Stimulated activated CD8-positive, alpha-beta memory T cell treated with anti-CD3 and anti-CD28 coated beads, Interleukin-7, amount 100 ng/mL, for 4 hours (primary cell): ENCODE data around the gene PUS3.

Source experiments
- DNase-seq, 2 donors: peaks; one replicate each; pipeline ENCODE4 v3.0.0-alpha.2; 2020; ENCODE audit warnings: low read depth in 2 of 2

PUS3 gene, protein sequence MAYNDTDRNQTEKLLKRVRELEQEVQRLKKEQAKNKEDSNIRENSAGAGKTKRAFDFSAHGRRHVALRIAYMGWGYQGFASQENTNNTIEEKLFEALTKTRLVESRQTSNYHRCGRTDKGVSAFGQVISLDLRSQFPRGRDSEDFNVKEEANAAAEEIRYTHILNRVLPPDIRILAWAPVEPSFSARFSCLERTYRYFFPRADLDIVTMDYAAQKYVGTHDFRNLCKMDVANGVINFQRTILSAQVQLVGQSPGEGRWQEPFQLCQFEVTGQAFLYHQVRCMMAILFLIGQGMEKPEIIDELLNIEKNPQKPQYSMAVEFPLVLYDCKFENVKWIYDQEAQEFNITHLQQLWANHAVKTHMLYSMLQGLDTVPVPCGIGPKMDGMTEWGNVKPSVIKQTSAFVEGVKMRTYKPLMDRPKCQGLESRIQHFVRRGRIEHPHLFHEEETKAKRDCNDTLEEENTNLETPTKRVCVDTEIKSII

DNA sequence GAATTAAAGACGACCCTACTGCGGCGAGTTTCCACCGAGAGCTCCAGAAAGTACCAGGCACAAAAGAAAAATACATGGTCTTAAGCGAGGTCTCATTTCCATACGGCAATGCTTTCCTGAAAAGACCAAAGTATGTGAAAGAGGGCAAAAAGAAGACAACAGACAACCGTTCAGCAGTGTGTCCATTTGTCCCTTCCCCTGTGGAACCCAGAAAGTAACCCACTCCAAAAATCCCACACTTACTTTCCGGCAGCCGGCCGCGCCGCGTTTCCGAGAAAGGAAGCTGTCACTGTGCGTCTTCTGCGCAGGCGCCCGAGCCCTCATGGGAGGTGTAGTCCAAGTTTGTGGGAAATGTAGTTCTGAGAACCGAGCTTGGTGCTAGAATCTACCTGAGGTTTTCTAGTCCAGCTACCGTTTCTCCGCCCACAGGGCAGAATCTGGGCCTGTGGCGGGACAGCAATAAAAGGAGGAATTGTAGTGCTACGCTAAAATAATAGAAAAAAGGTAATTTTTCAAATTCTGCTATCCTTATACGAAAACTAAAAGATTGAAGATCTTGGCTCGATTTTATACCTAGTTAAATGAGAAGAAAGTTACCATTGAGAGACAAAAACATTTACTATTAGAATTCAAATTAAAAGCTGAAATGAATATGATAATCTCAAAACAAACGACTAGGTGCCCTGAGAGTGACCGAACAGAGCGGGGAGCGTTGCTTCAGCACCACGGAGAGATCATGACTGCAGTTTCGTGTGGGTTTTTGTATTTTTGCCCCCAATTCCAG, at the start of gene PUS3:
Gene PUS3, minus strand, starts transcription at position 280 of the 784 bp plus-strand sequence. CDS start 6,922 bp downstream, outside the sequence.
- peak; percentile 81 to 84 for DNase-seq

GRCh38 chr11:125952559-125952958, 49.6 kb upstream of the PUS3 start:
- no peak for DNase-seq

DNA sequence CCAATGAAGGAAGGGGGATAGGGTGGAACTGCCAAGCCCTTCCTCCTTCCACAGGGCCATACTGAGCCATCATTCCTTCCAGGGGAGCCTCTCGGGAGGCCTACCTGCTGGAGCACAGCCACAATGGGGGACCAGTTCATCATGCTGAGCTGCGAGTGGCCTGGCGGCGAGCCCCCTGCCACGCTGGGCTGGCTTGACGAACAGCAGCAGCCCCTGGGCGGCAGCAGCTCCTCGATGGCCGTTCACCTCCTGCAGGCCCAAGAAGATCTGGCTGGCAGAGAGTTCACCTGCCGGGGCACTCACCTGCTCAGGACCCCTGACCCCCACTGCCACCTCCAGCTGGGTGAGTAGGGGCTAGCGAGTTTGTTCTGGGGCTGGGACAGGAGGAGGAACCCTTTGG, 48.7 kb upstream of the PUS3 start:
- DNase-seq = no peak

- DNase-seq = no peak
These were observed 48.0 kb upstream of the PUS3 start for GRCh38 chr11:125950696-125951651.

- no peak for DNase-seq
These were observed 47.1 kb upstream of the PUS3 start for GRCh38 chr11:125950178-125950490.

DNA sequence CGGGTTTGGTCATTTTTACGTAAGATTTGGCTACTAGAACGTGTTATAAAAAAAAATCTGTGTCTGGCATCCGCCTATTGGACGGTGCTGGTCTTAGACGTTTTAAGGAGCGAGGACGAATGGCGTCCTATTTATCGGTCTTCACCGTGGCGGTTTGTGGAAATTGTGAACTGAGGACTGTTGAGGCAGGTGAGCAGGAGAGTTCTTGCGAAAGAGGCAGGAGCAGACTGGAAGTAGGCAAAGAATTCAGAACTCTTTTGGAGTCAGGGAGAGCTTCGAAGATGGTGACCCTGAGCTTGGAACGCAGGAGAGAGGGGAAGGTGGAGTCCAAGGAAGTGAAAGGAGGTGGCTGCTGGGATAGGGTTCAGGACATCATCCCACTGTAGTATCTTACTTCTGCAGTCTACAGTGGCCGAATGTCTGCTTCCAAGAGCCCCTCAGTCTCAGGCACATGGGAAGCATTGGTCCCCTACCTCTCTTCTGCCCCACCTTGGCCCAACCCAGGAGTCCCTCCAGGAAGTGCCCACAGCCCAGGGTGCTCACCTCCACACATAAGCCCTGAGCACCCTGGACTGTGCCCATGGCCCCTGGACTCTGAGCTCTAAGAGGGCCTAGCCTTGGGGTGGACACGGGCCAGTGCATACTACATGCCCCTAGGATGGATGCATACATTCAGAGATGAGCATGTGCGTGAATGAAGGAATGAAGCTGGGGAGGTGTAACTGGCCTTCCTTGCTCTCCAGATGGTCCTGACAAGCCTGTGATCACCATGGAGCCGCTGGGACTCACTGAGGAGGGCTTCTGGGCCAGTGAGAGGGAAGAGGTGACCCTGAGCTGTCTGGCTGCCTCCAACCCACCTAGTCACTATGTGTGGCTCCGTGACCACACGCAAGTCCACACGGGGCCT, 46.5 kb upstream of the PUS3 start:
- no peak for DNase-seq

DNA sequence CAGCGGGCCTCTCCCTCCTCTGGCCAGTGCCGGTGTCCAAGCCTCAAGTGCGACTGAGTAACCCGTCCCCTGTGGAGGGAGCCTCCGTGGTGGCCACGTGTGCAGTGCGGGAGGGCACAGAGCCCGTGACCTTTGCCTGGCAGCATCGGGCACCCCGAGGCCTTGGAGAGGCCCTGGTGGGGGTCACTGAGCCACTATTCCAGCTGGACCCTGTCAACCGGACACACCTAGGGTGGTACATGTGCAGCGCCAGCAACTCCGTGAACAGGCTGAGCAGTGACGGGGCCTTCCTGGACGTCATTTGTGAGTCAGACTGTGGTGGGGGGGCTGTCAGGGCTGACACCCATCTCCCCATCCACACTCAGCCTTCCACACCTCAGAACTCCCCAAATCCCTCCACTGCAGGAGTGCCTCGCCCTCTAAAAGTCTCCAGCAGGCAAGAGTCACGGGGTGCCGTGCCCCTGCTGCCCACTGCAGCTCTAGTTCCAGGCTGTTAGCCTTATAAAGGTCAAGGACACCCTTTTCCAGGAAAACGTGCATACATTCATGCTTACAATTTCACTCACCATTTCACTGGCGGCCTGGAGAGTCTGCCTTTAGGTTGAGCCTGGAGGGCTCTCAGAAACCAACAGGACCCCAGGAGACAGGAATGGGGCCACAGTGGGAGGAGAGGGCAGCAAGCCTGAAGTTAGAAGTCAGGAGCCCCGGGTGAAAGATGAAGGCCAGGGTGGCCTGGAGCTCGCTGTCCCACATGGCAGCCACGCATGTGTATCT, 45.5 kb upstream of the PUS3 start:
- DNase-seq = no peak

DNA sequence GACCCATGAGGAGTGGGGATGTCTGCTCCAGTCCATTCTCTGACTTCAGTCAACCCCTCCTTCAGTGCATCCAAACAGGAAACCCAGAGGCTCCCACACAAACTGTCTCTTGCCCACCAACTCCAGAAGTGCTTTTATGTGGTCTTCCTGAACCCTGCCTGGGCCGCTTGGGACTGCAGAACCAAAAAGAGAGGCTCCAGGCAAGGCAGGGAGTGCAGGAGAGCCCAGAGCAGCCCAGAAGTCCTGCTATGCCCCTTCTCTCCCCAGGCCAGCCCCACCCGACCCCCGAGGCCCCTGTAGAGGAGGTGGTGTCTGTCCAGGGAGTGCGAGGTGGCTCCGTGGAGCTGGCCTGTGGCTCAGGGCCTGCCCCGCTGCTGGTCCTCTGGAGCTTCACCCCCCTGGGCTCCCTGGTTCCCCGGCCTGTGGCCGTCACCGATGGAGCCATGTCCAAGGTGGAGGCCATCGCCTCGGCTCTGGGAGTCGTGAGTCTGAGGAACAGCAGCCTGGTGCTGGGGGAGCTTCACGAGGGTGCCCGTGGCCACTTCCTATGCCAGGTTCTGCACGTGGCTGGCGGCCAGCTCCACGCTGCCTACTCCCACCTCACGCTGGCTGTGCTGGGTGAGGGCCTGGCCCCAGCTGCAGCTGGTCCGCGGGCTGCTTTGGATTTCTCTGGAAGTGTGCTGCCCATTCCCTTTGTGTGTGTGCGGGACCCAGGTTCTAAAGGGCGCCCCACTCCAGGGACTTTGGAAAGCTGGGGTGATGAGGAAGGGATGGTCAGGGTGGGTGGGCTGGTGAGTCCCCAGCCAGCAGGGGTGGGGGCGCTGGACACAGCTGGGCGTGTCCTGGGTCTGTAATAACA, 44.6 kb upstream of the PUS3 start:
- no peak for DNase-seq

DNA sequence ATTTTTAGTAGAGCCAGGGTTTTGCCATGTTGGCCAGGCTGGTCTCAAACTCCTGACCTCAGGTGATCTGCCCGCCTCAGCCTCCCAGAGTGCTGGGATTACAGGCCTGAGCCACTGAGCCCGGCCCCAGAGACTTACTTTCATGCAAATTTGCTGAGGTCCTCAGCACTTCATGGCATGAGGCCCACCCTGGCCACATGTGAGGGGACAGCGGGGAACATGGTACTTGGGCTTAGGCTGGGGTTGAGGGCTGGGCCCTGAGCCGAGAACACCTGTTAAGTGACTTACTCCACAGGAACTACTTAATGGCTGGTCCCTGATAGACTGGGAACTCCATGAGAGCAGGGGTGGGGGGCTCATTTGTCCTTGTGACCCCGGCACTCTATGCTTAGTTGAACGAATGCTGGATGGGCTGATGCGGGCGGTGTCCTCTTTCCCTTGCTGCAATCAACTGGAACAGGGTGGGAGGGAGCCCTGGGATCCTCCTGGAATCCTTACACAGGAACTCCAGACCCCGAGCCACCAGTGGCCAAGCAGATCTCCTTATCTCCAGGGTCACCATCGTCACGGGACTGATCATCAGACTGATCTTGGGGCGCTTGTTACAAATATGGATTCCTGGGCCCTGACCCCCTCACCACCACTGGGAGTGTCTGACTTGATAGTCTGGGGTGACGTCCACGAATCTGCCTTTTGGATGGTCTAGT, 43.9 kb upstream of the PUS3 start:
- no peak for DNase-seq

GRCh38 chr11:125945797-125946520, 43.0 kb upstream of the PUS3 start, which contains the start of gene VSIG10L2:
VSIG10L2 (plus strand) TSS chr11:125946044; CDS start chr11:125946056, 12 bp downstream.
- DNase-seq = no peak

GRCh38 chr11:125945011-125945796, 42.2 kb upstream of the PUS3 start:
- DNase-seq = no peak

DNA sequence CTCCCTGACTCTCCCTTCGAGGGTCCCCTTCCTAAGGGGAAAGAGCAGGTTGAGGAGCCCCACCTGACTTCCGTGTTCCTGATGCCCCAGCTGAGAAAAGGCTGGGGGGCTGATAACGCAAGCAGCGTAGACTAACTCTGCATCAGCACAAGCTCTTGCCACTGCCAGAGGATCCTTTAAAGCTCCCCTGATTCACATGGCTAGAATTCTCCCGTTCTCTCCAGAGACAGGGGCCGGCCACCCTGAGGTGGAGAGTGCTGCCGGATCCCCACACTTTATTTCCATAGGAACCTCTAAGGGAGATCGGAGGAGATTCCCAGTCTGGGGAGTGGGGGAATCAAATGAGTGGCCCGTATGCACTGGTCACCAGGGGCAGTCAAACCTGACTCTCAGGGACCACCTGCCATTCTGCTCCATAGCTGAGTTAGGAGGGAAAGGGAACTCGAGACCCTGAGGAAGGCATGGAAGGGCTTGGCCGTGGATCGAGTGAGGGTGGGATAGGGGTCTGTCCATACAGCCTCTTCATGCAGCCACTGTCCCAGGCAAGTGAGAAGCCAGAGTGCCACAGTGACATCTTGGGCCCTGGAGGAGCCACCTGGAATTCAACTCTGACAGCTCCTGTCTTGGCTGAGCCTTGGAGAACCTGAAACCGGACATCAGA, 41.5 kb upstream of the PUS3 start:
- DNase-seq = no peak

DNA sequence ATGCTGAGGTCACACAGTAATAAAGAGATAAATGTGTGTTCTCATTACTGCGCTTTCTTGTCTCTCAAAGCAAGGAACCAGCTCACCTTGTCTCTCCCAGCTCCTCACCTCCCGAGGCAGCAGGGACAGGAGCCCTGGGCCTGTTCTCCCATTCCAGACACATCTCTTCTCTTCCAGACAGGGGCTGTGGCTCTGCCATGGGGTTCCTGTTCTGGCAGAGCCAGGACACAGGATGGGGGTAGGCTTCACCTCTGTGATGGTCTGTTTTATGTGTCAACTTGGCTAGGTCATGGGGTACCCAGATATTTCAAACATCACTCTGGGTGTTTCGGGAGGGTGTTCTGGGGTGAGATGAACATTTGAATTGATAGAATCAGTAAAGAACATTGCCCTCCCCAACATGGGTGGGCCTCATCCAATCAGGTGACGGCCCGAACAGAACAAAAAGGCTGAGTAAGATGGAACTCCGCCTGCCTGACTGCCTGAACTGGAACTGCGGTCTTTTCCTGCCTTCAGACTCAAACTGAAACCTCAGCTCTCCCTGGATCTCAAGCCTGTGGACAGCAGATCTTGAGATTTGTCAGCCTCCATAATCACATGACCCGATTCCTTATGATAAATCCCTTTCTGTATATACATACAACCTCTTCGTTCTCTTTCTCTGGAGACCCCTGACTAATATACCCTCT, 40.8 kb upstream of the PUS3 start:
- DNase-seq = no peak

GRCh38 chr11:125942771-125943428, 39.9 kb upstream of the PUS3 start:
- DNase-seq = no peak
